Measurements from ENCODE around the gene ENKD1.

Gene ENKD1

DNA sequence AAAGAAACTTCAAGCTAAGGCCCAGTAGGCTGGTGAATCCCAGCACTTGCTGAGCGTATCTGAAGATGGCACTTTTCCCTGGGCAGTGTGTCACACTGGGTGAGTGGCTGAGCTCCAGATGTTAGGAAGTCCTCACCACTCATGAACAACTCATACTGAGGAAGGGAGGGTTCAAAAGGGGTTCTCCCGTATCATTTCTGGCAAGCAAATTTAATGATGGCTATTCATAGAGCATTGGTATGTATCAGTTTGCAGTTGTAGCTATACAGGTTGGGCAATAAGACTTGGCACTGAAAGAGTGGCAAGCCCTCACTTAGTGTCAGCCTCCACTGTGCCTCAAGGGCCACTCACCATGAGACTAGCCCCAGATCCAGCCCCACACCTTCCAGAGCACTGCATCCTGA is 41.8 kb upstream of the ENKD1 start:
- TF ChIP-seq, protein P1, sequence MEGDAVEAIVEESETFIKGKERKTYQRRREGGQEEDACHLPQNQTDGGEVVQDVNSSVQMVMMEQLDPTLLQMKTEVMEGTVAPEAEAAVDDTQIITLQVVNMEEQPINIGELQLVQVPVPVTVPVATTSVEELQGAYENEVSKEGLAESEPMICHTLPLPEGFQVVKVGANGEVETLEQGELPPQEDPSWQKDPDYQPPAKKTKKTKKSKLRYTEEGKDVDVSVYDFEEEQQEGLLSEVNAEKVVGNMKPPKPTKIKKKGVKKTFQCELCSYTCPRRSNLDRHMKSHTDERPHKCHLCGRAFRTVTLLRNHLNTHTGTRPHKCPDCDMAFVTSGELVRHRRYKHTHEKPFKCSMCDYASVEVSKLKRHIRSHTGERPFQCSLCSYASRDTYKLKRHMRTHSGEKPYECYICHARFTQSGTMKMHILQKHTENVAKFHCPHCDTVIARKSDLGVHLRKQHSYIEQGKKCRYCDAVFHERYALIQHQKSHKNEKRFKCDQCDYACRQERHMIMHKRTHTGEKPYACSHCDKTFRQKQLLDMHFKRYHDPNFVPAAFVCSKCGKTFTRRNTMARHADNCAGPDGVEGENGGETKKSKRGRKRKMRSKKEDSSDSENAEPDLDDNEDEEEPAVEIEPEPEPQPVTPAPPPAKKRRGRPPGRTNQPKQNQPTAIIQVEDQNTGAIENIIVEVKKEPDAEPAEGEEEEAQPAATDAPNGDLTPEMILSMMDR (IDR thresholded peaks at IDR 0.05; ENCODE audit: insufficient read depth, low read depth, low read length, missing control alignments) = no peak
- DNase-seq (ENCODE audit: low read depth) = no peak
- no peak overlapping the region for H3K4me3 ChIP-seq (ENCODE audit: low read depth, low read length)

DNA sequence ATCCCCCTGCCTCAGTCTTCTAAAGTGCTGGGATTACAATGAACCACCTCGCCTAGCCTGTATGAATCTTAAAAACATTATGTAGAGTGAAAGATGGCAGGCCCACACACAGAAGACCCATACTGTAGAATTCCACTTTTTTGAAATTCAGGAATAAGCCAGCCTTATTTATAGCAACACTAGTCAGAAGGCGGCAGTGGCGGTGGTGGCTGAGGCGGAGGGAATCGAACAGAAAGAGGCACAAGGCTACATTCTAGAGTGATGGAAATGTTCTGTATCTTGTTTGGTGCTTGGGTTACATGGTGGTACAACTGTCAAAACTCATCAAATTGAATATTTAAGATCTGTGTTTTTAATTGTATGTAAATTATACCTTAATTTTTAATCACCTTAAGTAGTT is 41.2 kb upstream of the ENKD1 start:
- H3K4me3 ChIP-seq (ENCODE audit: low read depth, low read length) = no peak overlapping the region
- no peak for DNase-seq (ENCODE audit: low read depth)
- TF ChIP-seq, protein P1 (IDR thresholded peaks at IDR 0.05; ENCODE audit: insufficient read depth, low read depth, low read length, missing control alignments) = no peak

DNA sequence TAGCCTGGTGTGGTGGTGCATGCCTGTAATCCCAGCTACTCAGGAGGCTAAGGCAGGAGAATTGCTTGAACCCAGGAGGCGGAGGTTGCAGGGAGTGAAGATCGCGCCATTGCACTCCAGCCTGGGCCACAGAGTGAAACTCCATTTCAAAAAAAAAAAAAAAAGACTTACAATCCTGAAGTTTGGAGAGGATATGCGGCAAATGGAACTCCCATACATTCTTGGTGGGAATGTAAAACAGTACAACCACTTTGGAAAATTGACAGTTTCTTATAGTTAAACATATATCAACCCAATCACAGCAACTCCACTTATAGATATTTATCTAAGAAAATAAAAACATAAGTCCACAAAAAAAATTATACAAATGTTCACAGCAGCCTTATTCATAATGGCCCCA is 40.7 kb upstream of the ENKD1 start:
- H3K4me3 ChIP-seq (ENCODE audit: low read depth, low read length) = no peak overlapping the region
- no peak for DNase-seq (ENCODE audit: low read depth)
- TF ChIP-seq, protein P1 (IDR thresholded peaks at IDR 0.05; ENCODE audit: insufficient read depth, low read depth, low read length, missing control alignments) = no peak

DNA sequence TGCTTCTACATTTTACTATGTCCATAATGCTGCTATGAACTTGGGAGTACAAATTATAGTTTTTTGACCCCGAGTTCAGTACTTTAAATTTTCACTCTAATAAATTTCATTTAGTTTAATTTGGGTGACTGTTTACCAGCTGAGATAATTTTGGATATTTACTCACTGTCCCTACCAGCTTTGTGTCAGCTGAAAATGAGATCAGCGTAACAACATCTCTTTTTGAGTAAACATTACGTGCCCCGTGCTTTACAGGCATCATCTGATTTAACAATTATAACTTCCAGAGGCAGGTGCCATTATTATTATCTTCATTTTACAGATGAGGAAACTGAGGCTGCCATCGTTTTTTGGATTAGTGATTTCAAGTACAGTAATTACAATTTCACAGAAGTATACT is 37.6 kb upstream of the ENKD1 start:
- TF ChIP-seq, protein P1 (IDR thresholded peaks at IDR 0.05; ENCODE audit: insufficient read depth, low read depth, low read length, missing control alignments) = no peak
- no peak for DNase-seq (ENCODE audit: low read depth)
- H3K4me3 ChIP-seq (ENCODE audit: low read depth, low read length) = no peak overlapping the region

DNA sequence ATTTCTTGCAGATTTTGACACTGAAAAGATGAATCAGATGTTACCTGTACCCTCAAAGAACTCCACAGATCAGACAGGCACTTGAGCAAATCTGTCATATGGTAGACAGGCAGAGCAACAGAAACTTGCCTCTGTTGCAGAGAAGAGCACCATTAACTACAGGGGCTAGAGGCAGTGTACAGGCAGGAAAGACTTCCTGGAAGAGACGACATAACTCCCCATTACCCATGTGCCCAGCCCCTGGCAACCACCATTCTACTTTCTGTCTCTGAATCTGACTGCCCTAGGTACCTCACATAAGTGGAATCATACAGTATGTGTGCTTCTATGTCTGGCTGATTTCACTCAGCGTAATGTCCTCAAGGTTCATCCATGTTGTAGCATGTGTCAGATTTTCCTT is 37.1 kb upstream of the ENKD1 start:
- TF ChIP-seq, protein P1 (IDR thresholded peaks at IDR 0.05; ENCODE audit: insufficient read depth, low read depth, low read length, missing control alignments) = no peak
- DNase-seq (ENCODE audit: low read depth) = no peak

DNA sequence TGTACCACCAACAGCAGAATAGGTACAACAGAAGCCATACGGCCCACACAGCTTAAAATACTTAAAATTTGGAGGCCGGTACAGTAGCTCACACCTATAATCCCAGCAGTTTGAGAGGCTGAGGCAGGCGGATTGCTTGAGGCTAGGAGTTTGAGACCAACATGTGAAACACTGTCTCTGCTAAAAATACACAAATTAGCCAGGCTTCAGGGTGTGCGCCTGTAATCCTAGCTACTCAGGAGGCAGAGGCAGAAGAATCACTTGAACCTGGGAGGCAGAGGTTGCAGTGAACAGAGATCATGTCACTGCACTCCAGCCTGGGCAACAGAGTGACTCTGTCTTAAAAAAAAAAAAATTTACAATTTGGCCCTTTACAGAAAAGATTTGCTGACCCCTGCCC is 35.6 kb upstream of the ENKD1 start:
- TF ChIP-seq, protein P1 (IDR thresholded peaks at IDR 0.05; ENCODE audit: insufficient read depth, low read depth, low read length, missing control alignments) = no peak
- DNase-seq (ENCODE audit: low read depth) = no peak
- no peak overlapping the region for H3K4me3 ChIP-seq (ENCODE audit: low read depth, low read length)

More for the DNA sequence above, 37.1 kb upstream of the ENKD1 start:
- H3K4me3 ChIP-seq (ENCODE audit: low read depth, low read length) = no peak overlapping the region

DNA sequence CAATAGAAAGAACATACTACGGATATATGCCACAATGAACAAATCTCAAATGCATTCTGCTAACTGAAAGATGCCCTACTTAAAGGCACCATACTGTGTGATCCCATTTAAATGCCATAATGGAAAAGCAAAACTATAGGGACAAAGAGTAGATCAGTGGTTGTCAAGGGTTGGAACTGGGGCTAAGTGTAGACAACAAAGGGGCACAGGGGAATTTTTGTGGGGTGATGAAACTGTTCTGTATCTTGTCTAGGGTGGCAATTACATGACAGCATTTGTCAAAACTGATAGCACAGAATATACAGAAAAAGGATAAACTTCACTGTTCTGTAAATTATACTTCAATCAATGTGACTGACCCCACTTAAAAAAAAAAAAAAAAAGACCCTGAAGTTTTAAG is 34.9 kb upstream of the ENKD1 start:
- TF ChIP-seq, protein P1 (IDR thresholded peaks at IDR 0.05; ENCODE audit: insufficient read depth, low read depth, low read length, missing control alignments) = no peak
- no peak overlapping the region for H3K4me3 ChIP-seq (ENCODE audit: low read depth, low read length)
- DNase-seq (ENCODE audit: low read depth) = no peak
